DOHH2 (cell line): ENCODE data around the gene PAM.

ENCODE experiments used
- H3F3A ChIP-seq: fragments of 200-600 bp; sonication (generic), shearing (Covaris generic); 2 replicates; pipeline ENCODE4 v1.6.0; 2016; ENCODE audit warnings: antibody characterized with exemption, mild to moderate bottlenecking; ENCODE audit not compliant: control insufficient read depth, insufficient read depth
- H3K27ac ChIP-seq: fragments of 200-600 bp; sonication (generic); 2 replicates; pipeline ENCODE4 v1.5.1; 2014; ENCODE audit warnings: low read depth, mild to moderate bottlenecking, low read length, moderate library complexity
- H3K27me3 ChIP-seq: fragments of 200-600 bp; sonication (generic); 2 replicates; pipeline ENCODE4 v1.6.1; 2014; ENCODE audit warnings: mild to moderate bottlenecking, low read length, mixed read lengths; ENCODE audit not compliant: control insufficient read depth
- H3K36me3 ChIP-seq: fragments of 200-600 bp; sonication (generic); 2 replicates; pipeline ENCODE4 v1.6.1; 2014; ENCODE audit warnings: mild to moderate bottlenecking, low read length, moderate library complexity, mixed read lengths; ENCODE audit not compliant: control insufficient read depth
- H3K4me1 ChIP-seq: fragments of 200-600 bp; sonication (generic); 2 replicates; pipeline ENCODE4 v1.6.1; 2014; ENCODE audit warnings: mild to moderate bottlenecking, low read length, mixed read lengths; ENCODE audit not compliant: control insufficient read depth
- H3K4me2 ChIP-seq: fragments of 200-600 bp; sonication (generic); 2 replicates; pipeline ENCODE4 v1.6.0; 2014; ENCODE audit warnings: mild to moderate bottlenecking, low read length, moderate library complexity
- H3K4me3 ChIP-seq: fragments of 200-600 bp; sonication (generic); 2 replicates; pipeline ENCODE4 v1.5.1; 2014; ENCODE audit warnings: mild to moderate bottlenecking, low read length, mixed read lengths
- H3K79me2 ChIP-seq: fragments of 200-600 bp; sonication (generic); 2 replicates; pipeline ENCODE4 v1.6.1; 2014; ENCODE audit warnings: mild to moderate bottlenecking, low read length, mixed read lengths; ENCODE audit not compliant: control insufficient read depth
- H3K9me2 ChIP-seq: fragments of 200-600 bp; sonication (generic); replicated peaks from 2 replicates; pipeline ENCODE4 v1.6.1; 2014; ENCODE audit warnings: mild to moderate bottlenecking, low read length, mixed read lengths; ENCODE audit not compliant: control insufficient read depth
- H3K9me3 ChIP-seq: fragments of 200-600 bp; sonication (generic); 2 replicates; pipeline ENCODE4 v1.6.1; 2014; ENCODE audit warnings: antibody characterized with exemption, low read length, mixed read lengths; ENCODE audit not compliant: control insufficient read depth, insufficient read depth
- H4K20me1 ChIP-seq: fragments of 200-600 bp; sonication (generic); 2 replicates; pipeline ENCODE4 v1.6.0; 2014; ENCODE audit warnings: low read depth, mild to moderate bottlenecking, antibody characterized with exemption, low read length, moderate library complexity; ENCODE audit not compliant: control insufficient read depth, insufficient read depth
- CTCF ChIP-seq: fragments of 200-600 bp; sonication (generic); IDR thresholded peaks from one replicate; pipeline ENCODE4 v1.5.1; 2014; ENCODE audit warnings: antibody characterized with exemption, mild to moderate bottlenecking, low read depth, low read length; ENCODE audit not compliant: poor library complexity, severe bottlenecking
- EZH2phosphoT487 ChIP-seq: fragments of 200-600 bp; sonication (generic); IDR thresholded peaks from 2 replicates; pipeline ENCODE4 v1.6.1; 2017; ENCODE audit warnings: borderline replicate concordance, mild to moderate bottlenecking, antibody characterized with exemption, low read length, moderate library complexity, mixed read lengths

Gene PAM

DNA sequence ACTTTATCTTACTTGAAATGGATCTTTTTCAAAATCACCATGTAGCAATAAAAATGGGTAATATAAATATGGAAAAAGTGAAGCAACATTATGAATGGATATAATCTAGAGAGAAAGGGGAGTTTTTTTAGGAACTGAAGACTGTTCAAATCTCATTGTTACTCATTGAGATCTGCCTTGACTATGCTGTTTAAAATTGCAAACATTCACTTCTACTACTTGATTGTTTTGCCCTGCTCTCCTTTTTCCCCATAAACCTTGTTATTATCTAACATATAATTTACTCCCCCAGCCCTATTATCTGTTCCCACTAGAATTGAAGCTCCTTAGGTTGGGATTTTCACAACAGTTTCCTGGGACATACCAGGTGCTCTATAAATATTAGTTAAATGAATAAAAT is 22.0 kb downstream of the PAM start:
- Histone ChIP-seq H3K4me1 (no peaks in the 10 kb centered on the region), H3K36me3 (no peaks in the 10 kb centered on the region), H3K4me3 (no peak overlapping the region), H3K4me2 (no peak overlapping the region), H3F3A (no peaks in the 10 kb centered on the region), H4K20me1 (no peaks in the 10 kb centered on the region), H3K27me3 (no peaks in the 10 kb centered on the region), H3K79me2 (no peaks in the 10 kb centered on the region), H3K9me2 (no peaks in the 10 kb centered on the region), H3K9me3 (no peaks in the 10 kb centered on the region), H3K27ac (no peak overlapping the region)
- TF ChIP-seq CTCF (no peak), EZH2phosphoT487 (no peak)

GRCh38 chr5:102778478-102778877 is 23.4 kb downstream of the PAM start:
- no peaks in the 10 kb centered on the region for H3K9me2 ChIP-seq
- H3K27me3 ChIP-seq, result no peaks in the 10 kb centered on the region
- no peaks in the 10 kb centered on the region for H3K36me3 ChIP-seq
- H3K27ac ChIP-seq, result no peak overlapping the region
- H4K20me1 ChIP-seq, result no peaks in the 10 kb centered on the region
- TF ChIP-seq CTCF (no peak), EZH2phosphoT487 (no peak)
- no peak overlapping the region for H3K4me3 ChIP-seq
- H3K79me2 ChIP-seq, result no peaks in the 10 kb centered on the region
- H3K9me3 ChIP-seq, result no peaks in the 10 kb centered on the region
- no peaks in the 10 kb centered on the region for H3F3A ChIP-seq
- H3K4me1 ChIP-seq, result no peaks in the 10 kb centered on the region
- H3K4me2 ChIP-seq, result no peak overlapping the region

DNA sequence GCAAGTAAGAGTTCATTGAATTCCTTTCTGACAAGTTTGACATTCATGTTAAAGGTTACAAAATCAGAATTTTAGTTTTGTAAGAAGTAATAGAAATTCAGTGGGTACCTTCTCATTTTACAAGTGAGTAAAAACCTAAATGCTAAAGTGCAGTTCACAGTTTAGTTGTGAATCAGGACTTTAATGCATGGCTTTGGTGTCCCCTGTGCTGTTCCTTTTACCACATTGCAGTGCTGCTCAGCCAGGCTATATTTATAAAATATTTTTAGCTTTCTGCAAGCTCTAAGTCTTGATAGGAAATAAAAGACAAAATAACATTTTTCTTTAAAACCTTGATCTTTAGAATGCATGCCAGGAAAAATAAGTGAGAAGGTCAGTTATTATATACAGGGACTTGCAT is 26.3 kb downstream of the PAM start:
- Histone ChIP-seq H4K20me1 (no peaks in the 10 kb centered on the region), H3K4me3 (no peak overlapping the region), H3K36me3 (no peaks in the 10 kb centered on the region), H3K9me2 (no peaks in the 10 kb centered on the region), H3K27ac (no peak overlapping the region), H3K9me3 (no peaks in the 10 kb centered on the region), H3K4me2 (no peak overlapping the region), H3K4me1 (no peaks in the 10 kb centered on the region), H3F3A (no peaks in the 10 kb centered on the region), H3K27me3 (no peaks in the 10 kb centered on the region), H3K79me2 (no peaks in the 10 kb centered on the region)
- TF ChIP-seq EZH2phosphoT487 (no peak), CTCF (no peak)

DNA sequence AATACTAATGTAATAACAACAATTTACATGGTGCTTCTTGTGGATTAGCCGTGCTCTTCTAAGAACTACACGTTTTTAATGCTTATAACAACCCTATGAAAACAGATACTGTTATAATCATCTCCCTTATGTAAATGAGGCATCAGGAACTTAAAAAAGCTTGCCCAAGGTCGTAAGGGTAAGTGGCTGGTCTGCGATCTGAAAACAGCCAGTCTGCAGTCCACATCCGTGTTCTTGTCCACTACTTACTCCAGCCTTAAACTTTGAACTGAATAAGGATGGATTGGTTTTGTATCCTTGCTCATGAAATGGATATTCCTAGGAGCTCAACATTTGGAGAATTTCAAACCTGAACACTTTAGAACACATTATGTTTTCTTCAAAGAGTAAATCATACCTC is 26.7 kb downstream of the PAM start:
- TF ChIP-seq EZH2phosphoT487 (no peak), CTCF (no peak)
- H3K27ac ChIP-seq, result no peak overlapping the region
- no peaks in the 10 kb centered on the region for H4K20me1 ChIP-seq
- no peak overlapping the region for H3K4me2 ChIP-seq
- H3F3A ChIP-seq, result no peaks in the 10 kb centered on the region
- no peaks in the 10 kb centered on the region for H3K9me3 ChIP-seq
- H3K4me3 ChIP-seq, result no peak overlapping the region
- H3K9me2 ChIP-seq, result no peaks in the 10 kb centered on the region
- H3K4me1 ChIP-seq, result no peaks in the 10 kb centered on the region
- H3K27me3 ChIP-seq, result no peaks in the 10 kb centered on the region
- no peaks in the 10 kb centered on the region for H3K36me3 ChIP-seq
- H3K79me2 ChIP-seq, result no peaks in the 10 kb centered on the region
